Neural crest cell (in vitro differentiated cells): ENCODE measurements around the gene ERC1. TPM values are rescaled to one million over a fixed set of nuclear protein-coding genes. Genes with fewer than 3 reads are reported as not detected.

Experiments
- DNase-seq: peaks from one replicate; pipeline ENCODE4 v3.0.0; 2021; ENCODE audit warnings: low read depth, mixed read lengths, low spot score
- H3K27ac Mint-ChIP-seq: one replicate; pipeline ENCODE4 v1.8.0; 2021; ENCODE audit warnings: mild to moderate bottlenecking, mixed read lengths; ENCODE audit not compliant: unreplicated experiment
- H3K27me3 Mint-ChIP-seq: 2 replicates; pipeline ENCODE4 v1.8.0; 2021; ENCODE audit warnings: low read depth, mild to moderate bottlenecking, mixed read lengths
- H3K36me3 Mint-ChIP-seq: 2 replicates; pipeline ENCODE4 v1.8.0; 2021; ENCODE audit warnings: low read depth, mild to moderate bottlenecking, mixed read lengths
- H3K4me1 Mint-ChIP-seq: 2 replicates; pipeline ENCODE4 v1.8.0; 2021; ENCODE audit warnings: mixed read lengths
- H3K4me3 Mint-ChIP-seq: one replicate; pipeline ENCODE4 v1.8.0; 2021; ENCODE audit warnings: mild to moderate bottlenecking, mixed read lengths
- H3K9me3 Mint-ChIP-seq: 2 replicates; pipeline ENCODE4 v1.8.0; 2021; ENCODE audit warnings: mixed read lengths
- total RNA-seq: library from RNA; stranded (reverse); gene quantifications from 2 replicates; pipeline ENCODE4 v1.2.1, GENCODE V29; 2021
- TF ChIP-seq, protein P1 (sequence below): fragments of 200-600 bp; sonication (generic); conservative IDR thresholded peaks from 2 replicates; pipeline ENCODE4 v1.5.0; 2021; ENCODE audit warnings: antibody characterized with exemption, mild to moderate bottlenecking

Gene ERC1
- total RNA-seq, 1 donor from 2014 or later = 38.9 TPM

- Mint-ChIP-seq H3K27ac (no peak overlapping the region), H3K36me3 (peaks cover 16% of the 10 kb centered on the region), H3K9me3 (peaks cover 8% of the 10 kb centered on the region), H3K4me1 (peaks cover 12% of the 10 kb centered on the region), H3K27me3 (no peaks in the 10 kb centered on the region), H3K4me3 (no peak overlapping the region)
- TF ChIP-seq, protein P1, sequence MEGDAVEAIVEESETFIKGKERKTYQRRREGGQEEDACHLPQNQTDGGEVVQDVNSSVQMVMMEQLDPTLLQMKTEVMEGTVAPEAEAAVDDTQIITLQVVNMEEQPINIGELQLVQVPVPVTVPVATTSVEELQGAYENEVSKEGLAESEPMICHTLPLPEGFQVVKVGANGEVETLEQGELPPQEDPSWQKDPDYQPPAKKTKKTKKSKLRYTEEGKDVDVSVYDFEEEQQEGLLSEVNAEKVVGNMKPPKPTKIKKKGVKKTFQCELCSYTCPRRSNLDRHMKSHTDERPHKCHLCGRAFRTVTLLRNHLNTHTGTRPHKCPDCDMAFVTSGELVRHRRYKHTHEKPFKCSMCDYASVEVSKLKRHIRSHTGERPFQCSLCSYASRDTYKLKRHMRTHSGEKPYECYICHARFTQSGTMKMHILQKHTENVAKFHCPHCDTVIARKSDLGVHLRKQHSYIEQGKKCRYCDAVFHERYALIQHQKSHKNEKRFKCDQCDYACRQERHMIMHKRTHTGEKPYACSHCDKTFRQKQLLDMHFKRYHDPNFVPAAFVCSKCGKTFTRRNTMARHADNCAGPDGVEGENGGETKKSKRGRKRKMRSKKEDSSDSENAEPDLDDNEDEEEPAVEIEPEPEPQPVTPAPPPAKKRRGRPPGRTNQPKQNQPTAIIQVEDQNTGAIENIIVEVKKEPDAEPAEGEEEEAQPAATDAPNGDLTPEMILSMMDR = no peak
- DNase-seq = no peak
These were observed 434.3 kb downstream of the ERC1 start for GRCh38 chr12:1425396-1425729.

GRCh38 chr12:1428671-1429070 lies 437.6 kb downstream of the ERC1 start:
- H3K4me3 Mint-ChIP-seq = no peak overlapping the region
- no peaks in the 10 kb centered on the region for H3K36me3 Mint-ChIP-seq
- H3K27me3 Mint-ChIP-seq = no peaks in the 10 kb centered on the region
- H3K27ac Mint-ChIP-seq = no peak overlapping the region
- TF ChIP-seq, protein P1 = no peak
- H3K9me3 Mint-ChIP-seq = no peaks in the 10 kb centered on the region
- no peak for DNase-seq
- peaks cover 12% of the 10 kb centered on the region for H3K4me1 Mint-ChIP-seq

GRCh38 chr12:1429980-1430379 lies 439.0 kb downstream of the ERC1 start:
- Mint-ChIP-seq H3K4me3 (no peak overlapping the region), H3K27ac (no peak overlapping the region), H3K4me1 (peaks cover 8% of the 10 kb centered on the region), H3K9me3 (no peaks in the 10 kb centered on the region), H3K36me3 (no peaks in the 10 kb centered on the region), H3K27me3 (no peaks in the 10 kb centered on the region)
- TF ChIP-seq, protein P1 = no peak
- DNase-seq = no peak

DNA sequence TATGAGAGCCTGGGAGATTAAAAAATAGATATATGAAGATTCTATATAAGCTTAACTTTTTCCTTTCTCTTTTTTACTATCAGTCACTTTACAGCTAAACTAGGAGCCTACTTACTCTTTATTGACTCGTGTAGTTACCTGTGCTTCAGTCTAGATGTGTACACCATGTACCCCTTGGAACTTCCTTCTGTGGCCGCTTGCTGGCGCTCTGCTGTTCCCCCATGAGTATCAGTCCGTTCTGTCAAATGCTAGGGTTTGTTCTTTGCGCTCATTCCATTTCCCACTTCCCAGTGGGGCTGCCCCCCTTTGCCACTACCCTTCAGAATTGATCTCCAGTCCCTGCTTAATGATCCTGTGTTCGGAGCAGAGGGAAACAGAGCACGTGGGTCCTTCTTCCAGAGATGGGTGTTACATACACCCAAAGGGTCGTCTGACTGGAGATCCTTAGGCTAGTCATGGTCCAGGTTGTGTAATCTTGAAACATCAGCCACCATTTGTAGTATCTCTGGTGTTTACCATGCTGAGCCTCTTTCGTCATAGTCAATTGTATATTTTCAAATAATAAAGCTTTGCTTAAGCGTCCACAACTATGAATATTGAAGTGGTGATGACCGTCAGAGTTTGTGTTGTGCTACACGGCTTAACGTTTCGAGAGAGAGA lies 443.4 kb downstream of the ERC1 start:
- H3K36me3 Mint-ChIP-seq = no peaks in the 10 kb centered on the region
- peaks cover 11% of the 10 kb centered on the region for H3K4me1 Mint-ChIP-seq
- no peaks in the 10 kb centered on the region for H3K27me3 Mint-ChIP-seq
- TF ChIP-seq, protein P1 = no peak
- H3K4me3 Mint-ChIP-seq = no peak overlapping the region
- no peaks in the 10 kb centered on the region for H3K9me3 Mint-ChIP-seq
- no peak overlapping the region for H3K27ac Mint-ChIP-seq
- DNase-seq = no peak

- no peak overlapping the region for H3K27ac Mint-ChIP-seq
- H3K4me1 Mint-ChIP-seq = peaks cover 11% of the 10 kb centered on the region
- TF ChIP-seq, protein P1 = no peak
- no peaks in the 10 kb centered on the region for H3K9me3 Mint-ChIP-seq
- no peak for DNase-seq
- H3K36me3 Mint-ChIP-seq = no peaks in the 10 kb centered on the region
- H3K4me3 Mint-ChIP-seq = no peak overlapping the region
- H3K27me3 Mint-ChIP-seq = no peaks in the 10 kb centered on the region
These were observed 444.0 kb downstream of the ERC1 start for GRCh38 chr12:1435044-1435443.

- Mint-ChIP-seq H3K4me1 (peaks cover 11% of the 10 kb centered on the region), H3K27ac (no peak overlapping the region), H3K4me3 (no peak overlapping the region), H3K27me3 (no peaks in the 10 kb centered on the region), H3K9me3 (no peaks in the 10 kb centered on the region), H3K36me3 (no peaks in the 10 kb centered on the region)
- DNase-seq = no peak
- TF ChIP-seq, protein P1 = no peak
These were observed 444.4 kb downstream of the ERC1 start for GRCh38 chr12:1435456-1435855.
